ENCODE results near the gene LHX3.

LHX3 gene

GRCh38 chr9:136249877-136250559 lies 45.1 kb upstream of the LHX3 start:
- H3K4me3 ChIP-seq (replicated peaks in 1 of 2; ENCODE audit: low read depth in 2 of 2, low read length in 2 of 2) = no peak overlapping the region
- TF ChIP-seq, protein P1, sequence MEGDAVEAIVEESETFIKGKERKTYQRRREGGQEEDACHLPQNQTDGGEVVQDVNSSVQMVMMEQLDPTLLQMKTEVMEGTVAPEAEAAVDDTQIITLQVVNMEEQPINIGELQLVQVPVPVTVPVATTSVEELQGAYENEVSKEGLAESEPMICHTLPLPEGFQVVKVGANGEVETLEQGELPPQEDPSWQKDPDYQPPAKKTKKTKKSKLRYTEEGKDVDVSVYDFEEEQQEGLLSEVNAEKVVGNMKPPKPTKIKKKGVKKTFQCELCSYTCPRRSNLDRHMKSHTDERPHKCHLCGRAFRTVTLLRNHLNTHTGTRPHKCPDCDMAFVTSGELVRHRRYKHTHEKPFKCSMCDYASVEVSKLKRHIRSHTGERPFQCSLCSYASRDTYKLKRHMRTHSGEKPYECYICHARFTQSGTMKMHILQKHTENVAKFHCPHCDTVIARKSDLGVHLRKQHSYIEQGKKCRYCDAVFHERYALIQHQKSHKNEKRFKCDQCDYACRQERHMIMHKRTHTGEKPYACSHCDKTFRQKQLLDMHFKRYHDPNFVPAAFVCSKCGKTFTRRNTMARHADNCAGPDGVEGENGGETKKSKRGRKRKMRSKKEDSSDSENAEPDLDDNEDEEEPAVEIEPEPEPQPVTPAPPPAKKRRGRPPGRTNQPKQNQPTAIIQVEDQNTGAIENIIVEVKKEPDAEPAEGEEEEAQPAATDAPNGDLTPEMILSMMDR (IDR thresholded peaks at IDR 0.05; ENCODE audit: low read depth, low read length) = no peak
- no peak for DNase-seq (ENCODE audit: low read depth in 2 of 2)

- TF ChIP-seq, protein P1 (IDR thresholded peaks at IDR 0.05; ENCODE audit: low read depth, low read length) = no peak
- no peak for DNase-seq (ENCODE audit: low read depth in 2 of 2)
- no peak overlapping the region for H3K4me3 ChIP-seq (replicated peaks in 1 of 2; ENCODE audit: low read depth in 2 of 2, low read length in 2 of 2)
These were observed 44.3 kb upstream of the LHX3 start for GRCh38 chr9:136248951-136249876.

DNA sequence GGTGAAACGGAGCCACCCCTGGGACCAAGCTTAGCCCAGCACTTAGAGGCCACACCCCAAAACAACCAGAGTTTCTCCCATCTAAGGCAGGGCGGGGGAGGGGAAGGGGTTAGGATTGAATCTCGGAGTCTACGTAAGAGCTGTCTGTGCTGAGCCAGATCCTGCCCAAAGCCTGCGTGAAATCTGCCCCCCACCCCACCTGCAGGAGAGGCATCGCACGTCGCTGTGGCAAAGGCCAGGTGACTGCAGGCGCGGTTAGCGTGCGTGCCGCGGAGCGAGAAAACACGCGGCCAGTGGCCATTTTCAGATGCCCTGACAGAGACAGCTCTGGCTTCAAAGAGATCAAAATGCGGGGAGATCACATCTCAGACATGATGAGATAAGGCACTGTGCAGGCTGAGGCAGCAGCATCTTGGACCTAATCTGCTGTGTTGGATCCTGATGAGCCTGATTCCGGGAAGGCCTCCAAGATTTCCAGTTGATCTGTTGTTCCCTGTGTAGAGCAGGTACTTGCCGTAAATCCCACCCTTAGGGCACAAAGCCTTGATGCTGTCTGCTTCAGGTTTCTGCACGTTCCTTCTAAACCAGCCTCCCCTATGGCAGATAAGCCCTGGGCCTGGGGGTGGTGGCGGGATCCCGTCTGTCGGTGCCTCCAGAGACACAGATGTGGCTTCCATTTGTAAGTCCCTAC lies 43.2 kb upstream of the LHX3 start:
- H3K4me3 ChIP-seq (replicated peaks in 1 of 2; ENCODE audit: low read depth in 2 of 2, low read length in 2 of 2) = no peak overlapping the region
- TF ChIP-seq, protein P1 (IDR thresholded peaks at IDR 0.05; ENCODE audit: low read depth, low read length) = no peak
- no peak for DNase-seq (ENCODE audit: low read depth in 2 of 2)

- no peak overlapping the region for H3K4me3 ChIP-seq (replicated peaks in 1 of 2; ENCODE audit: low read depth in 2 of 2, low read length in 2 of 2)
- no peak for DNase-seq (ENCODE audit: low read depth in 2 of 2)
These were observed 42.6 kb upstream of the LHX3 start for GRCh38 chr9:136247551-136247916.

GRCh38 chr9:136246849-136247550 lies 42.1 kb upstream of the LHX3 start:
- H3K4me3 ChIP-seq (replicated peaks in 1 of 2; ENCODE audit: low read depth in 2 of 2, low read length in 2 of 2) = no peak overlapping the region
- TF ChIP-seq, protein P1 (IDR thresholded peaks at IDR 0.05; ENCODE audit: low read depth, low read length) = no peak
- DNase-seq (ENCODE audit: low read depth in 2 of 2) = no peak

More at GRCh38 chr9:136247551-136247916, 42.6 kb upstream of the LHX3 start:
- TF ChIP-seq, protein P1 (IDR thresholded peaks at IDR 0.05; ENCODE audit: low read depth, low read length) = no peak
